Activated naive CD4-positive, alpha-beta T cell treated with Interleukin-2 at 50 U/mL for 16 hours (primary cell): ENCODE data around the gene GRAPL.
"Not testable (repeated sequence)": the region's sequence is repeated elsewhere in the genome, so short reads cannot be mapped to it uniquely, and the experiment has no call there.

ENCODE experiments used
- DNase-seq: peaks from one replicate; pipeline ENCODE4 v3.0.0-alpha.2; 2020

GRAPL gene

GRCh38 chr17:19189781-19190405, 62.5 kb downstream of the GRAPL start:
- not testable (repeated sequence) for DNase-seq

GRCh38 chr17:19196382-19197204, 69.2 kb downstream of the GRAPL start:
- peak; percentile 10 for DNase-seq

- not testable (repeated sequence) for DNase-seq
Measured at GRCh38 chr17:19202448-19202847, 75.1 kb downstream of the GRAPL start.

GRCh38 chr17:19203429-19203828, 76.0 kb downstream of the GRAPL start:
- DNase-seq = not testable (repeated sequence)
